AG04449 (cell line): ENCODE results near the gene NAV2.

Experiments
- CTCF ChIA-PET: fragments of 350-600 bp; formaldehyde crosslinking; extraction: SDS; loops from one replicate; lab custom pipeline; 2021; ENCODE audit warnings: antibody characterized with exemption; lab: Yijun Ruan, JAX
- POLR2A ChIA-PET: fragments of 400-600, 350-600 bp; formaldehyde crosslinking; extraction: SDS; loops from one replicate; lab custom pipeline; 2020; ENCODE audit warnings: antibody characterized with exemption, inconsistent platforms; lab: Yijun Ruan, JAX
- DNase-seq: peaks from one replicate; pipeline ENCODE4 v3.0.0-alpha.2; 2010; ENCODE audit warnings: low read depth, low spot score
- H3K4me3 ChIP-seq: 2 replicates; pipeline ENCODE4 v1.5.1; 2011; ENCODE audit warnings: low read depth, mild to moderate bottlenecking, control low read depth, low read length
- TF ChIP-seq, protein P1 (sequence below): IDR thresholded peaks from one replicate; pipeline ENCODE4 v1.5.1; 2011; ENCODE audit warnings: mild to moderate bottlenecking, moderate library complexity, low read length, control low read depth, inconsistent platforms; ENCODE audit not compliant: insufficient read depth; ENCODE audit errors: missing control alignments

The NAV2 gene

DNA sequence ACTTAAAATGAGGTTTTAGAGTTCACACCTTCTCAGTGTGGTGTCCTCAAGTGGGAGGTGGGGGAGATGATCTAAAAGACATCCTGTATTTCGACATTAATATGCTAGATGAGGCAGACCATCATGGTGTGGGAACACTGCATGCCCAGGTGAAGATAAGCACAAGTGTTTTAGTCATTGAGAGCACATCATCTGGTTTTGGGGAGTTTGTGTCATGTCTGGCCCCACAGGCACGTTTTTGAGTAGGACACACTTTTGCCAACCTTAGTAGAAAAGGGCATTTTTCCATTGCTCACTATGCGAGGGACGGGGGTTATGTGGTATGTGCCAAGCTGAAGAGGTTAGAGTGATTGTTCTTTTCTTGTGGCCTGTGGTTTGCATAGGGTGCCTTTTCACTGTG lies 258.3 kb downstream of the NAV2 start:
- no peak overlapping the region for H3K4me3 ChIP-seq
- POLR2A ChIA-PET = no interaction called here
- TF ChIP-seq, protein P1, sequence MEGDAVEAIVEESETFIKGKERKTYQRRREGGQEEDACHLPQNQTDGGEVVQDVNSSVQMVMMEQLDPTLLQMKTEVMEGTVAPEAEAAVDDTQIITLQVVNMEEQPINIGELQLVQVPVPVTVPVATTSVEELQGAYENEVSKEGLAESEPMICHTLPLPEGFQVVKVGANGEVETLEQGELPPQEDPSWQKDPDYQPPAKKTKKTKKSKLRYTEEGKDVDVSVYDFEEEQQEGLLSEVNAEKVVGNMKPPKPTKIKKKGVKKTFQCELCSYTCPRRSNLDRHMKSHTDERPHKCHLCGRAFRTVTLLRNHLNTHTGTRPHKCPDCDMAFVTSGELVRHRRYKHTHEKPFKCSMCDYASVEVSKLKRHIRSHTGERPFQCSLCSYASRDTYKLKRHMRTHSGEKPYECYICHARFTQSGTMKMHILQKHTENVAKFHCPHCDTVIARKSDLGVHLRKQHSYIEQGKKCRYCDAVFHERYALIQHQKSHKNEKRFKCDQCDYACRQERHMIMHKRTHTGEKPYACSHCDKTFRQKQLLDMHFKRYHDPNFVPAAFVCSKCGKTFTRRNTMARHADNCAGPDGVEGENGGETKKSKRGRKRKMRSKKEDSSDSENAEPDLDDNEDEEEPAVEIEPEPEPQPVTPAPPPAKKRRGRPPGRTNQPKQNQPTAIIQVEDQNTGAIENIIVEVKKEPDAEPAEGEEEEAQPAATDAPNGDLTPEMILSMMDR = no peak
- CTCF ChIA-PET = interaction anchor here (1.0 kb wide), 1 partner anchor 10 kb away, joined by 4 read pairs; no protein-coding TSS in a partner anchor
- no peak for DNase-seq

DNA sequence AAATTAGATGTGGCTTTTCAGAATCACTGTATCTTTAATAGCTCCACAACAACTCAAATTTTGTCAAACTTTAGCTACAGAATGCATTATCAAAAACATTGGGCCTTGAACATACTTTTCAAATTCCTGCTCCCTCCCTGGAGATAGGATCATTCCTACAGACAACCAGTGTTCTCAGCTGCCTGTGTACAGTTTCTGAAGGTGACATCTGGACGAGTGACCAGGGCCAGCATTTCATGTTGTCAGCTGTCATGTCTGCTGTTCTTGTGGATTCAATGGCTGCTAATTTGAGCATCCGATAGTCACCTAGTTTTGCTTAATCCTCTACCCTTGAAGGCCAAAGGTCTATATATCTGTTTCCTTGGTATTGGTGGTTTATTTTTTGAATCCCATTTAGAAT lies 259.5 kb downstream of the NAV2 start:
- POLR2A ChIA-PET = no interaction called here
- H3K4me3 ChIP-seq = no peak overlapping the region
- TF ChIP-seq, protein P1 = no peak
- CTCF ChIA-PET = interaction anchor here (1.2 to 1.9 kb wide), 2 partner anchors 9 to 15 kb away, joined by 3 to 5 read pairs; no protein-coding TSS in a partner anchor
- DNase-seq = no peak

- TF ChIP-seq, protein P1 = no peak
- no peak overlapping the region for H3K4me3 ChIP-seq
- POLR2A ChIA-PET = no interaction called here
- no peak for DNase-seq
- CTCF ChIA-PET = interaction anchor here (1.1 to 1.9 kb wide), 3 partner anchors 10 to 19 kb away, joined by 3 to 5 read pairs (median 4); no protein-coding TSS in a partner anchor
Measured at GRCh38 chr11:19972651-19973050, 260.0 kb downstream of the NAV2 start.

GRCh38 chr11:19973136-19973635 lies 260.5 kb downstream of the NAV2 start:
- no peak for DNase-seq
- TF ChIP-seq, protein P1 = no peak
- CTCF ChIA-PET = interaction anchor here (1.1 to 1.9 kb wide), 2 partner anchors 10 to 20 kb away, joined by 4 to 5 read pairs; no protein-coding TSS in a partner anchor
- POLR2A ChIA-PET = no interaction called here
- no peak overlapping the region for H3K4me3 ChIP-seq

DNA sequence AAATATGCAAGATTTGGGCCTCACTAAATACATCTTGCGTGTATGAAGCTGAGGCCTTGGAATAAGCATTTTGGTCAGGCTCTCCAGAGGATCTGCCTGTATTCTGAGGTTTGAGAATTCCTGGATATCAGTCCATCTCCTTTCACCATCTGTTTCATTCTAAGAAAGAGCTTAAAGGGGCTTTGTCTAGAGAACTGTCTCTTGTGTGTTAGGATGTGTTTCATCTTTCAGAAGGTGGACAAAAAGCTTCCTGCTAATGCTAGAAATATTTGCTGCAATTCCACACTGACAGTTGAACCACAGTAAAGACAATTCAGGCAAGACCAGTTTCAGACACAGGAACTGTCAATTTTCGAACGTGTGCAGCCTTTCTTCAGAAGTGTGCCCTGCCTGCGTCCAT lies 262.2 kb downstream of the NAV2 start:
- TF ChIP-seq, protein P1 = no peak
- no peak overlapping the region for H3K4me3 ChIP-seq
- no peak for DNase-seq
- ChIA-PET POLR2A (no interaction called here), CTCF (interaction anchor here (0.8 to 1.7 kb wide), 4 partner anchors 21 to 158 kb away, joined by 3 to 6 read pairs (median 4); no protein-coding TSS in a partner anchor)

GRCh38 chr11:19975414-19975990 lies 262.9 kb downstream of the NAV2 start:
- no peak overlapping the region for H3K4me3 ChIP-seq
- ChIA-PET POLR2A (no interaction called here), CTCF (interaction anchor here (0.8 to 1.7 kb wide), 3 partner anchors 22 to 157 kb away, joined by 3 to 6 read pairs (median 4); no protein-coding TSS in a partner anchor)
- TF ChIP-seq, protein P1 = no peak
- no peak for DNase-seq
